SW 1271 (cell line): Measurements from ENCODE around the gene NOA1.
"Not testable (repeated sequence)": the region's sequence is repeated elsewhere in the genome, so short reads cannot be mapped to it uniquely, and the experiment has no call there.

Experiments used
- DNase-seq, 2 experiments: peaks; one replicate each; lab custom pipeline; 2025; lab: John Stamatoyannopoulos, UW

Gene NOA1

GRCh38 chr4:56958111-56958517 is 19.3 kb downstream of the NOA1 start:
- DNase-seq, result no peak

GRCh38 chr4:56953680-56954520 is 23.5 kb downstream of the NOA1 start:
- DNase-seq, result no peak

GRCh38 chr4:56941403-56941802 is 36.0 kb downstream of the NOA1 start:
- no peak for DNase-seq

- no peak for DNase-seq
Observed at GRCh38 chr4:56940971-56941370, 36.4 kb downstream of the NOA1 start.

- no peak for DNase-seq
Observed at GRCh38 chr4:56940403-56940802, 37.0 kb downstream of the NOA1 start.

GRCh38 chr4:56939826-56940225 is 37.6 kb downstream of the NOA1 start:
- not testable (repeated sequence) for DNase-seq

- peak; percentile 55 to 77 for DNase-seq
Observed at GRCh38 chr4:56937262-56937661, 40.1 kb downstream of the NOA1 start.

GRCh38 chr4:56931924-56932323 is 45.5 kb downstream of the NOA1 start:
- no peak for DNase-seq

GRCh38 chr4:56930638-56931037 is 46.8 kb downstream of the NOA1 start:
- no peak for DNase-seq

GRCh38 chr4:56927196-56927595 is 50.2 kb downstream of the NOA1 start:
- no peak for DNase-seq

GRCh38 chr4:56914977-56915376 is 62.4 kb downstream of the NOA1 start:
- DNase-seq, result not testable (repeated sequence)

- DNase-seq, result no peak
Observed at GRCh38 chr4:56914336-56914735, 63.1 kb downstream of the NOA1 start.
